GM15510 (cell line): Measurements from ENCODE around the gene DTX4.

Experiments
- POLR2A ChIP-seq: IDR thresholded peaks from 3 replicates; pipeline ENCODE4 v1.6.1; 2011; ENCODE audit warnings: borderline replicate concordance; ENCODE audit not compliant: insufficient read length; ENCODE audit errors: extremely low read depth

DTX4 gene

GRCh38 chr11:59219836-59220235 lies 47.9 kb downstream of the DTX4 start:
- TF ChIP-seq POLR2A: no peak

DNA sequence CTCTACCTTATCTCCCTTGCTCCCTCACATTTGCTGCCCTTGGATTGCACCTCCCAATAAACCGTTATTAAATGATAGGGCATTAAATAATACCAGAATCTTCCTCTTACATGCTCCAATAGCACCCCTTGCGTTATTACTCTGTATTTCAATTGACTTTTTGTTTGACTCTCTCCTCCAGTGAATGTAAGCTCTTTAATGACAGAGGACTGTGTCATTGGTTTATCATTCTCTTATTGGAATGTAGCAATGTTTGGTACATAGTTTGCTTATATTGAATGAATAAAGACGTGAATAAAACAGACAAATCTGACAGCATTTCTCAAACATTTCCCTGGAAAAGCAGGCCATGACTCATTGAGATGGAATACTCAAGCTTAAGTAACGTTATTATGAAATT lies 49.5 kb downstream of the DTX4 start:
- no peak for TF ChIP-seq POLR2A

DNA sequence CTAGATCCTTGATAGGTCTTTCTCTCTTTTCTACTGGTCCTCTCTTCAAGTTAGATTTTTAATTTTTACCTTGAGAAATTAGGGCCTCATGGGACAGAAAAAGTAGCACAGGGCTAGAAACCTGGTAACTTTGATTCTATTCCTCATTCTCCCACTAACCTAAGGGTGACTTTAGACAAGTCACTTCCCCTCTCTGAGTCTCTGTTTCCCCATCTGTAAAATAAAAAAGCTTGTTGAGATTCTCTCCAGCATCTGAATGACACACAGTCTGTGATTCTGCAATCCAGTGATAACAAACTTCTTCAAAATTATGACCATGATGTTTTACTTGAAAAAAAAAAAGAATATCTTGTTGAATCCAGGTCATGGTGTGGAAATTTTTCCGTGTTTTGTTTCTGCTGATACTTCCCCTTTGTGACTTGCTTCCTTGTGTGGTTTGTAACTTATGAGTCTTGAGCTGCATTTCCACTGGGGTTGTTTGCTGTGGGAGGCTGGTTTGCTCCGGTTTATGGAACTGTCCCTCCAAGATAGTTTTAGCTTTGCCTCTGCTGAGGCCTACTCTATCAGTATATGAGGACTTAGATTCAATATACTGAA lies 50.6 kb downstream of the DTX4 start:
- TF ChIP-seq POLR2A: no peak

GRCh38 chr11:59223177-59223576 lies 51.2 kb downstream of the DTX4 start:
- TF ChIP-seq POLR2A: no peak

- no peak for TF ChIP-seq POLR2A
These were observed 51.7 kb downstream of the DTX4 start for GRCh38 chr11:59223611-59224010.

DNA sequence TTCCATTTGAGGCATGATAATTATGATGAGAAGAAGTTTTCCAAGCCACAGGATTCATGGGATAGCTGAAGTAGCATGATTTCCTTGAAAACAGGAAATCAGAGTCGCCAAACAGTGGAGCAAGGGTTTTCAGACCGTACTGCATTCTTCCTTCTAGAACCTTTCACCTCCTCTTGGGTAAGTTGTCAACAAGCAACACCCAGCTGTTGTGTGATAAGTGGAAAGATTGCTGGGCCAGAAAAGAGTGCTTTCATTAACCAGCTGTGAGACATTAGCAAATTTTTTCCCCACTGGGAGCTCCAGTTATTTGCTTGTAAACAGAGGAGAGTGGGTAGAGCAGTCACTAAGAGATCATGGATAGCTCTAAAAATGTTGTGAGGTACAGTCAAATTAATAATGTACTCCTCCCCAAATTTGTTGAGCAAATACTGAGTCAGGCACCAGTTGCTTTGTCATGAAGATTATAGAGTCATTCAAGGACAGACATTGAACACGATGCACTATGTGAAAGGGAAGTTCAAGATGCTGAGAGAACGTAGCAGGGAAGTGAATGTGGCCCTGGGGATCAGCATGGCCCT lies 52.5 kb downstream of the DTX4 start:
- TF ChIP-seq POLR2A: no peak

DNA sequence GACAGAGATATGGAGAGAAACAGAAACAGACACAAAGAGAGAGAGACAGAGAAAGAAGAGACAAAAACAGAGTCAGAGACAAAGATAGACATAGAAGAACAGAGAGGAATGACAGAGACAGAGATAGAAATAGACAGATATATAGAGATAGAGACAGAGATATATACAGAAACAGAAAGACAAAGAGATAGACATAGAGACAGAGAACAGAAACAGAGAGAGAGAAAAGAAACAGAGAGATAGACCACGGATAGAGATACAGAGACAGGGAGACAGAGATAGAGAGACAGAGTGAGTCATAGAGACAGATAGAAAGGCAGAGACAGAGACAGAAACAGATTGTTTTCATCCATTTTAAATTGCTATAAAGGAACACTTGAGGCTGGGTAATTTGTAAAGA lies 53.1 kb downstream of the DTX4 start:
- no peak for TF ChIP-seq POLR2A

DNA sequence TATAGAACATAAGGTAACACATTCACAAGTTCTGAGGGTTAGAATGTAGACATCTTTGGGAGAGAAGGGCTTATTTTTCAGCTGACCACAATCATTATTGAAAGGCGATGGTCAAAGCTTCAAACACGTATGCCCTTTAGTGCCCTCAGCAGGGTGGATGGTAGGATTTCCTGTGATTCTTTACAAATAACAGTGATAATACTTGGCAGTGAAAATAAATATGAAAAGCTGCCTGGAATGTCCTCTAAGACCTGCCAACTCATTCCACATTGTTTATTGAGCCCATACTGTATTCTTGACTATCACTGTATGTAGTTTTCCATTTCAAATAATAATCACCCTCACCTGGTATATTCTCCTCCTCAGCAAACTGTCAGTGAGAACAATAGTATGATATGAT lies 54.5 kb downstream of the DTX4 start:
- no peak for TF ChIP-seq POLR2A

- TF ChIP-seq POLR2A: no peak
These were observed 68.4 kb downstream of the DTX4 start for GRCh38 chr11:59240322-59240721.

- TF ChIP-seq POLR2A: no peak
These were observed 71.7 kb downstream of the DTX4 start for GRCh38 chr11:59243633-59244032.

DNA sequence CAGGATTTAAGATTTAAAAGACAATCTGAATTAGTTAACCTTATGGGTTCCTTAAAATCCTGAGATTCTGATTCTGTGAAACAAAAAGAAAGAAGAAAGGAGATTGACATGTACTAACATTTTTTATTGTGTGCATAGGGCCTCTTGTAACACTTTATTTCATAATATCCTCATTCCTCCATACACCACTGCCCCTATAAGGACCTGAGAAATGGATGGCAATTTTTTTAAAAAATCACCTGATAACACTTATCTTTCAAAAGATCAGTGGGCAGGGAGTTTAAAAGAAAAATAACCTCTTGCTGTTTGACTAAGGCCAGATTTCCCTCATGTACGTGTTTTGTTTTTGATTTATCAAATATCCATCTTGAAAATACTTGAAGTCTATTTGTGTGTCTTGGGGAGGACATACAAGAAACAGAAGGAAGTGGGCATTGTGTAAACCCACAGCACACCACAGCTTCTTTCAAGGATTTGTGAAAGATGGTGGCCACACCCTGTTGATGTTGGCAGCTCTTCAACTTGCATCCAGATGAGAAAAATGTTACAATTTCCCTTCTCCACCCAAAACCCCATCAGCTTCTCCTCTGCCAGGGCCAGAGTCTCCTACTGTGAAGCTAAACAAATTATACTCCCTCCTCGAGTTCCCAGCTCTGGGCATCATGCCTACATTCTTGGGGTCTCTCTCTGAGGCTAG lies 75.7 kb downstream of the DTX4 start:
- no peak for TF ChIP-seq POLR2A

GRCh38 chr11:59249535-59249934 lies 77.6 kb downstream of the DTX4 start:
- no peak for TF ChIP-seq POLR2A

DNA sequence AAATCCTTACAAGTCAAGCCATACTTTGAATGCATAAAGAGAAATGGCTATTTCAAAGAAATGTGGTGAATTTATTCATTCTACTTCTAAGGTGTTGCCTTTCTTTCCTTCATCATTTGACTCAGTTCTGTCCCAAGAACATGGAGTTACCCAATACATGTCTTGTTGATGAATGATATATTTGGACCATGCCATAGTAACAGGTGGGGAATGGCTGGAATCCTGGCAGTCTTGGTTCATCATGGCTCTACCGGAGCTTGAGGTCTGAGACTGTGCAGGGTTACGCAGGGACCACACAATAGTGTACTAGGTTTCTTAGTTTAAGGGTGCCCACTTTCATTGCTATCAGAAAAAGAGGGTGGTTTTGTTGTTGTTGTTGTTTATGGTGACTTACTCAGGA lies 81.1 kb downstream of the DTX4 start:
- no peak for TF ChIP-seq POLR2A

DNA sequence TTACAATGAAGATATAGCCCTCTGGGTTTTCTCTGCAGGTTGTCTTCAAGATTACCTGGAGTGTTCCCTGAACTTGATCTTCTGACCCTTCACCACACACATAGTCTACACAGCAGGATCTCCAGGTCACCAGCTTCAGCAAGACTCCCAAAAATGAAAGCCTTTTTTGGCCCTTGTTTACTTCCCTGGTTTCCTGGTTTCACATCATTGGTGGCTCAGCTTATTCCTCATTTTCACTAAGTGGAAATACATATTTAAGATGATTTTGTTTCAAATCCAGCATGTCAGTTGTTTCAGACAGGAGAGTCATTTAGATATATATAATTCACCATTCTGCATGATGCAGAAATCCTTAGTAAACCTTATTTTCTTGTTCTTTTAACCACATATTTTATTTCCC lies 82.4 kb downstream of the DTX4 start:
- no peak for TF ChIP-seq POLR2A

DNA sequence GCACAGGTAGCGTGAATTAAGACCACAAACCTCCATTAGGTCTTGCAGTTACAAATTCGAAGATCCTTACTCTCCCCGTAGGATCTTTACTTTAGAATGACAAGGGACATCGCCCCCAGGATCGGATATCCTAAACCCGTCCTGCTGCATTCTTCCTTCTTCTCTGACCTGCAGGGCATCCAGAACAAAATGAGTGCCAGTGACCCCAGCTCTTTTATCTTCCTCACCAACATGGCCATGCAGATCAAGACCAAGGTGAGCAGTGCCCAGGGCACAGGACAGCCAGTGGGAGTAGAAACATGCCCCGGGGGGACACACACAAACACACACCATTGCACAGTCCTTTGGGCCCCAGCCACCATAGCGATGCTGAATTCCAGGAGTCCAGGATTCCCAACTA lies 83.3 kb downstream of the DTX4 start:
- no peak for TF ChIP-seq POLR2A
